Keratinocyte (primary cell): ENCODE measurements around the gene ITIH2. TPM values are rescaled to one million over a fixed set of nuclear protein-coding genes. Genes with fewer than 3 reads are reported as not detected.

ENCODE experiments used
- DNase-seq: peaks from one replicate; pipeline ENCODE4 v3.0.0-alpha.2; 2011; ENCODE audit warnings: low read depth, missing footprints, low spot score
- FAIRE-seq: peaks from 2 replicates; lab custom pipeline; 2011; peaks lifted over from hg19 to GRCh38; lab: Jason Lieb, UNC
- H2AFZ ChIP-seq: 2 replicates; pipeline ENCODE4 v1.6.0; 2012; ENCODE audit warnings: low read length, control low read depth, inconsistent platforms; ENCODE audit not compliant: control insufficient read depth
- H3K27ac ChIP-seq: 2 replicates; pipeline ENCODE4 v1.5.1; 2011; ENCODE audit warnings: low read length; ENCODE audit not compliant: control insufficient read depth, insufficient read depth
- H3K27me3 ChIP-seq: 3 replicates; pipeline ENCODE4 v1.6.0; 2011; ENCODE audit warnings: low read length; ENCODE audit not compliant: control insufficient read depth, insufficient read depth; ENCODE audit errors: extremely low read depth
- H3K36me3 ChIP-seq, 2 experiments: 2 replicates in 1 of 2; 3 replicates in 1 of 2; pipeline ENCODE4 v1.5.1; 2011; ENCODE audit warnings: low read length in 2 of 2, mild to moderate bottlenecking in 1 of 2; ENCODE audit not compliant: control insufficient read depth in 2 of 2, insufficient read depth in 2 of 2; ENCODE audit errors: extremely low read depth in 1 of 2
- H3K4me1 ChIP-seq: 3 replicates; pipeline ENCODE4 v1.5.1; 2011; ENCODE audit warnings: low read length; ENCODE audit not compliant: control insufficient read depth, insufficient read depth; ENCODE audit errors: extremely low read depth
- H3K4me2 ChIP-seq: 3 replicates; pipeline ENCODE4 v1.6.0; 2011; ENCODE audit warnings: low read depth, low read length; ENCODE audit not compliant: control insufficient read depth, insufficient read depth; ENCODE audit errors: extremely low read depth
- H3K4me3 ChIP-seq, 3 experiments: fragments of 200-600 bp in 1 of 3; sonication (generic) in 1 of 3; 2 replicates in 2 of 3; 3 replicates in 1 of 3; pipeline ENCODE4 v1.5.1; 2011 to 2016; ENCODE audit warnings: low read length in 3 of 3, mild to moderate bottlenecking in 3 of 3, control low read depth in 2 of 3, inconsistent platforms in 1 of 3, low read depth in 1 of 3, mixed read lengths in 1 of 3, mixed run types in 1 of 3, moderate library complexity in 1 of 3; ENCODE audit not compliant: control insufficient read depth in 2 of 3, insufficient read depth in 2 of 3; ENCODE audit errors: extremely low read depth in 1 of 3
- H3K79me2 ChIP-seq: 2 replicates; pipeline ENCODE4 v1.6.0; 2012; ENCODE audit warnings: low read length; ENCODE audit not compliant: control insufficient read depth, insufficient read depth
- H3K9ac ChIP-seq: 3 replicates; pipeline ENCODE4 v1.6.0; 2011; ENCODE audit warnings: low read length; ENCODE audit not compliant: control insufficient read depth, insufficient read depth; ENCODE audit errors: extremely low read depth
- H3K9me1 ChIP-seq: 3 replicates; pipeline ENCODE4 v1.6.0; 2011; ENCODE audit warnings: low read length; ENCODE audit not compliant: control insufficient read depth, insufficient read depth; ENCODE audit errors: extremely low read depth
- H3K9me3 ChIP-seq: 2 replicates; pipeline ENCODE4 v1.5.1; 2012; ENCODE audit warnings: low read depth, low read length; ENCODE audit not compliant: control insufficient read depth
- H4K20me1 ChIP-seq: 3 replicates; pipeline ENCODE4 v1.6.0; 2011; ENCODE audit warnings: low read length; ENCODE audit not compliant: control insufficient read depth, insufficient read depth; ENCODE audit errors: extremely low read depth
- EZH2 ChIP-seq: IDR thresholded peaks from one replicate; pipeline ENCODE4 v1.6.1; 2012; ENCODE audit warnings: inconsistent platforms, mild to moderate bottlenecking, low read length, moderate library complexity
- dilution Hi-C: fragments of 300-500 bp; cut with MboI; formaldehyde crosslinking; loops from one replicate; pipeline ENCODE4 v1.7.0; 2020; ENCODE audit warnings: low sequenced_read_pairs; ENCODE audit not compliant: extremely low pct_ligation_motif_present
- polyA plus RNA-seq, 5 experiments: library from polyadenylated mRNA; depleted of rRNA in 3 of 5; stranded (reverse) in 3 of 5; stranded (forward) in 1 of 5; unstranded in 1 of 5; fragments of >200 nt; gene quantifications; 1 replicate in 1 of 5; 2 replicates in 3 of 5; 3 replicates in 1 of 5; pipeline versions ENCODE4 v1.2.1 to v1.2.3, GENCODE V29; 2011 to 2012; ENCODE audit warnings: missing spikeins in 2 of 5, low read depth in 1 of 5, low replicate concordance in 1 of 5
- TF ChIP-seq, protein P1 (sequence below), 3 experiments: IDR thresholded peaks in 1 of 3; conservative IDR thresholded peaks in 1 of 3; optimal IDR thresholded peaks in 1 of 3; 2 replicates in 2 of 3; 3 replicates in 1 of 3; pipeline versions ENCODE3 to v1.5.1; 2011; ENCODE audit warnings: low read length in 3 of 3, mild to moderate bottlenecking in 3 of 3, moderate library complexity in 2 of 3, control low read depth in 1 of 3, inconsistent platforms in 1 of 3; ENCODE audit not compliant: insufficient read depth in 2 of 3; ENCODE audit errors: extremely low read depth in 1 of 3

ITIH2 gene
- polyA plus RNA-seq, 1 donor (not counting 4 experiments of a cell fraction or from before 2014, with no cell fraction given) = not detected

DNA sequence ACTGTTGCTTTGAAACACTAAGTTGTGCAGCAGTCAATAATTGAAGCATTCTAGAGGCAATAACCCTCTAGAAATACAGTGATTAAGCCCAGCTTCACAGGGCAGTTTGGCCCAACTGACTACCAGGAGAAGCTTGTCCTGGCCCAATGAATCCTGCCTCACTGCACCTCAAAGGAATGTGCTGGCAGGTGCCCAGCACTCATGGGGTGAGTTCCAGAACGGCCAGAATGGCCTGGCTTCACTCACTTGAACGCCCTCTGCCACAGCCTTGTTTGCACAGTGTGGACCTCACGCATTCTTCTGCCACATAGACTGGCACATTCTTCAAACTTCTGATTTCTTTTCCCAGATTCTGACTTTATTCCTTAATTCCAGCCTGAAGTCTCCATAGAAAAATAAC is 6.6 kb upstream of the ITIH2 start:
- no peaks in the 10 kb centered on the region for H3K9me1 ChIP-seq
- H3K27ac ChIP-seq = no peak overlapping the region
- no peaks in the 10 kb centered on the region for H4K20me1 ChIP-seq
- H3K4me3 ChIP-seq = no peak overlapping the region
- peaks cover 2% of the 10 kb centered on the region for H3K9me3 ChIP-seq
- no peaks in the 10 kb centered on the region for H3K79me2 ChIP-seq
- no peak for FAIRE-seq
- no peak overlapping the region for H2AFZ ChIP-seq
- no peak for DNase-seq
- H3K27me3 ChIP-seq = no peaks in the 10 kb centered on the region
- dilution Hi-C loops = no loop called here
- H3K9ac ChIP-seq = no peak overlapping the region
- H3K4me1 ChIP-seq = no peaks in the 10 kb centered on the region
- no peaks in the 10 kb centered on the region for H3K36me3 ChIP-seq
- no peak overlapping the region for H3K4me2 ChIP-seq
- TF ChIP-seq EZH2 = no peak
- TF ChIP-seq, protein P1, sequence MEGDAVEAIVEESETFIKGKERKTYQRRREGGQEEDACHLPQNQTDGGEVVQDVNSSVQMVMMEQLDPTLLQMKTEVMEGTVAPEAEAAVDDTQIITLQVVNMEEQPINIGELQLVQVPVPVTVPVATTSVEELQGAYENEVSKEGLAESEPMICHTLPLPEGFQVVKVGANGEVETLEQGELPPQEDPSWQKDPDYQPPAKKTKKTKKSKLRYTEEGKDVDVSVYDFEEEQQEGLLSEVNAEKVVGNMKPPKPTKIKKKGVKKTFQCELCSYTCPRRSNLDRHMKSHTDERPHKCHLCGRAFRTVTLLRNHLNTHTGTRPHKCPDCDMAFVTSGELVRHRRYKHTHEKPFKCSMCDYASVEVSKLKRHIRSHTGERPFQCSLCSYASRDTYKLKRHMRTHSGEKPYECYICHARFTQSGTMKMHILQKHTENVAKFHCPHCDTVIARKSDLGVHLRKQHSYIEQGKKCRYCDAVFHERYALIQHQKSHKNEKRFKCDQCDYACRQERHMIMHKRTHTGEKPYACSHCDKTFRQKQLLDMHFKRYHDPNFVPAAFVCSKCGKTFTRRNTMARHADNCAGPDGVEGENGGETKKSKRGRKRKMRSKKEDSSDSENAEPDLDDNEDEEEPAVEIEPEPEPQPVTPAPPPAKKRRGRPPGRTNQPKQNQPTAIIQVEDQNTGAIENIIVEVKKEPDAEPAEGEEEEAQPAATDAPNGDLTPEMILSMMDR (optimal IDR thresholded peaks at IDR 0.05 in 1 of 3, IDR thresholded peaks at IDR 0.05 in 1 of 3, conservative IDR thresholded peaks at IDR 0.05 in 1 of 3; ENCODE audit: extremely low read depth in 1 of 3, insufficient read depth in 2 of 3, low read length in 3 of 3) = no peak

- FAIRE-seq = no peak
- Histone ChIP-seq H3K9me3 (no peaks in the 10 kb centered on the region), H4K20me1 (no peaks in the 10 kb centered on the region), H3K4me2 (no peak overlapping the region), H2AFZ (no peak overlapping the region), H3K4me1 (no peaks in the 10 kb centered on the region), H3K9ac (no peak overlapping the region), H3K27me3 (no peaks in the 10 kb centered on the region), H3K79me2 (no peaks in the 10 kb centered on the region), H3K36me3 (no peaks in the 10 kb centered on the region), H3K9me1 (no peaks in the 10 kb centered on the region), H3K4me3 (no peak overlapping the region), H3K27ac (no peak overlapping the region)
- DNase-seq = no peak
- no peak for TF ChIP-seq EZH2
- TF ChIP-seq, protein P1 (optimal IDR thresholded peaks at IDR 0.05 in 1 of 3, IDR thresholded peaks at IDR 0.05 in 1 of 3, conservative IDR thresholded peaks at IDR 0.05 in 1 of 3; ENCODE audit: extremely low read depth in 1 of 3, insufficient read depth in 2 of 3, low read length in 3 of 3) = no peak
- dilution Hi-C loops = no loop called here
Observed at GRCh38 chr10:7697426-7697825, 5.7 kb upstream of the ITIH2 start.
